Activated CD4-positive, alpha-beta memory T cell treated with anti-CD3 and anti-CD28 coated beads, Interleukin-2, amount 10 ng/mL, durations not matched to agents 7 days and 5 days (primary cell): ENCODE results near the gene KIAA0825. TPM values are rescaled to one million over a fixed set of nuclear protein-coding genes. Genes with fewer than 3 reads are reported as not detected.

Experiments used
- total RNA-seq, 2 experiments: library from RNA; stranded (reverse); gene quantifications; one replicate each; pipeline ENCODE4 v1.2.3, GENCODE V29; 2021

Gene KIAA0825
- total RNA-seq, 2 experiments from 2014 or later, result 1.5 to 1.7 TPM

Other genes starting within 250 kb of the KIAA0825 start
- gene SLF1, start 65 bp upstream of the KIAA0825 start, total RNA-seq, result 10 to 100 TPM; 19.5 to 22.9 TPM